Fibroblast of the aortic adventitia (primary cell): Measurements from ENCODE around the gene C1GALT1C1. TPM values are rescaled to one million over a fixed set of nuclear protein-coding genes. Genes with fewer than 3 reads are reported as not detected.
"Not testable (repeated sequence)": the region's sequence is repeated elsewhere in the genome, so short reads cannot be mapped to it uniquely, and the experiment has no call there.

ENCODE experiments used
- DNase-seq: peaks from one replicate; pipeline ENCODE4 v3.0.0-alpha.2; 2010; ENCODE audit warnings: low read depth
- H3K4me3 ChIP-seq: 2 replicates; pipeline ENCODE4 v1.5.1; 2011; ENCODE audit warnings: low read depth, mild to moderate bottlenecking, control low read depth, low read length, moderate library complexity
- CTCF ChIP-seq: IDR thresholded peaks from 2 replicates; pipeline ENCODE4 v1.5.1; 2011; ENCODE audit warnings: mild to moderate bottlenecking, low read length, control low read depth, inconsistent platforms; ENCODE audit not compliant: insufficient read depth
- total RNA-seq: library from RNA; depleted of rRNA; stranded (reverse); fragments of >200 nt; gene quantifications from 2 replicates; pipeline ENCODE4 v1.2.3, GENCODE V29; 2012; ENCODE audit warnings: low replicate concordance

C1GALT1C1 gene
- total RNA-seq, 1 donor: 41.1 TPM

- H3K4me3 ChIP-seq: no peak overlapping the region
- peak; percentile 24 for TF ChIP-seq CTCF
- DNase-seq: peak; percentile 39
Observed at GRCh38 chrX:120664081-120664480, 34.2 kb upstream of the C1GALT1C1 start.

GRCh38 chrX:120662662-120663061 lies 32.8 kb upstream of the C1GALT1C1 start:
- no peak for TF ChIP-seq CTCF
- no peak overlapping the region for H3K4me3 ChIP-seq
- DNase-seq: no peak

- no peak overlapping the region for H3K4me3 ChIP-seq
- TF ChIP-seq CTCF: no peak
- peak; percentile 34 for DNase-seq
Observed at GRCh38 chrX:120660637-120661036, 30.8 kb upstream of the C1GALT1C1 start.

- DNase-seq: no peak
- H3K4me3 ChIP-seq: no peak overlapping the region
- no peak for TF ChIP-seq CTCF
Observed at GRCh38 chrX:120653000-120653399, 23.1 kb upstream of the C1GALT1C1 start.

GRCh38 chrX:120652256-120652655 lies 22.4 kb upstream of the C1GALT1C1 start:
- not testable (repeated sequence) for H3K4me3 ChIP-seq, DNase-seq

- TF ChIP-seq CTCF: no peak
- no peak for DNase-seq
- H3K4me3 ChIP-seq: no peak overlapping the region
Observed at GRCh38 chrX:120647127-120647526, 17.3 kb upstream of the C1GALT1C1 start.

- no peak for DNase-seq
- no peak for TF ChIP-seq CTCF
- no peak overlapping the region for H3K4me3 ChIP-seq
Observed at GRCh38 chrX:120642871-120643270, 13.0 kb upstream of the C1GALT1C1 start.
